Neural progenitor cell (in vitro differentiated cells): ENCODE results near the gene TCF19. TPM values are rescaled to one million over a fixed set of nuclear protein-coding genes. Genes with fewer than 3 reads are reported as not detected.

Experiments used
- DNase-seq: peaks from one replicate; pipeline ENCODE4 v3.0.0-alpha.2; 2016; ENCODE audit warnings: low spot score
- H2AFZ ChIP-seq: fragments of 200-600 bp; sonication (generic); replicated peaks from 2 replicates; pipeline ENCODE4 v1.6.1; 2016; ENCODE audit warnings: antibody characterized with exemption
- H3F3A ChIP-seq: fragments of 200-600 bp; sonication (generic); 2 replicates; pipeline ENCODE4 v1.6.1; 2016; ENCODE audit warnings: antibody characterized with exemption, low read depth
- H3K27ac ChIP-seq: fragments of 200-600 bp; sonication (generic); 2 replicates; pipeline ENCODE4 v1.5.1; 2016; ENCODE audit warnings: mild to moderate bottlenecking
- H3K27me3 ChIP-seq: fragments of 200-600 bp; sonication (generic); 2 replicates; pipeline ENCODE4 v1.6.1; 2016; ENCODE audit warnings: mild to moderate bottlenecking, moderate library complexity
- H3K36me3 ChIP-seq: fragments of 200-600 bp; sonication (generic); 2 replicates; pipeline ENCODE4 v1.5.1; 2016
- H3K4me1 ChIP-seq: fragments of 200-600 bp; sonication (generic); 2 replicates; pipeline ENCODE4 v1.6.1; 2016; ENCODE audit warnings: mixed run types
- H3K4me2 ChIP-seq: fragments of 200-600 bp; sonication (generic); 2 replicates; pipeline ENCODE4 v1.6.1; 2016
- H3K4me3 ChIP-seq: fragments of 200-600 bp; sonication (generic); 2 replicates; pipeline ENCODE4 v1.5.1; 2016
- H3K79me2 ChIP-seq: fragments of 200-600 bp; sonication (generic); 2 replicates; pipeline ENCODE4 v1.6.1; 2016; ENCODE audit warnings: low read depth
- H3K9ac ChIP-seq: fragments of 200-600 bp; sonication (generic); 2 replicates; pipeline ENCODE4 v1.6.1; 2016
- H3K9me3 ChIP-seq: fragments of 200-600 bp; sonication (generic); 2 replicates; pipeline ENCODE4 v1.5.1; 2016; ENCODE audit warnings: low read depth
- H4K20me1 ChIP-seq: fragments of 200-600 bp; sonication (generic); 2 replicates; pipeline ENCODE4 v1.6.1; 2016; ENCODE audit warnings: low read depth
- H3K27ac Mint-ChIP-seq: 3 replicates; pipeline ENCODE4 v1.8.0; 2021; ENCODE audit warnings: mixed read lengths
- H3K27me3 Mint-ChIP-seq: 2 replicates; pipeline ENCODE4 v1.8.0; 2022; ENCODE audit warnings: low read depth, mild to moderate bottlenecking, inconsistent platforms, moderate library complexity, mixed read lengths; ENCODE audit not compliant: insufficient read depth
- H3K36me3 Mint-ChIP-seq: 3 replicates; pipeline ENCODE4 v1.8.0; 2021; ENCODE audit warnings: mixed read lengths
- H3K4me1 Mint-ChIP-seq: 3 replicates; pipeline ENCODE4 v1.8.0; 2021; ENCODE audit warnings: mixed read lengths
- H3K4me3 Mint-ChIP-seq: 3 replicates; pipeline ENCODE4 v1.8.0; 2021; ENCODE audit warnings: mild to moderate bottlenecking, moderate library complexity, mixed read lengths
- H3K9me3 Mint-ChIP-seq: 3 replicates; pipeline ENCODE4 v1.8.0; 2020; ENCODE audit warnings: mixed read lengths
- CTCF ChIP-seq: fragments of 200-600 bp; sonication (generic); IDR thresholded peaks from 2 replicates; pipeline ENCODE4 v1.5.1; 2017; ENCODE audit warnings: antibody characterized with exemption, mild to moderate bottlenecking
- EZH2 ChIP-seq: fragments of 200-600 bp; sonication (generic); IDR thresholded peaks from 2 replicates; pipeline ENCODE4 v1.6.1; 2017; ENCODE audit warnings: antibody characterized with exemption, mild to moderate bottlenecking, moderate library complexity
- EZH2phosphoT487 ChIP-seq: fragments of 200-600 bp; sonication (generic); IDR thresholded peaks from 2 replicates; pipeline ENCODE4 v1.6.1; 2017; ENCODE audit warnings: antibody characterized with exemption
- total RNA-seq: library from RNA; depleted of rRNA; stranded (reverse); fragments of >200 nt; gene quantifications from 2 replicates; pipeline ENCODE4 v1.2.3, GENCODE V29; 2015; ENCODE audit warnings: low replicate concordance

Gene TCF19
- total RNA-seq, 1 donor from 2014 or later = 6.2 TPM

GRCh38 chr6:31114970-31115849 is 43.2 kb upstream of the TCF19 start:
- no peak for DNase-seq
- peaks cover under 1% of the 10 kb centered on the region for H3K27me3 ChIP-seq
- no peaks in the 10 kb centered on the region for H3K79me2 ChIP-seq
- H3K4me3 Mint-ChIP-seq = no peak overlapping the region
- no peaks in the 10 kb centered on the region for H3K9me3 ChIP-seq
- no peaks in the 10 kb centered on the region for H4K20me1 ChIP-seq
- H2AFZ ChIP-seq = peak overlapping the region; percentile 47
- TF ChIP-seq EZH2 (no peak), CTCF (no peak), EZH2phosphoT487 (no peak)
- no peak overlapping the region for H3K4me2 ChIP-seq
- H3F3A ChIP-seq = no peaks in the 10 kb centered on the region
- peaks cover 17% of the 10 kb centered on the region for H3K4me1 ChIP-seq
- no peak overlapping the region for H3K4me3 ChIP-seq
- no peaks in the 10 kb centered on the region for H3K36me3 ChIP-seq
- H3K36me3 Mint-ChIP-seq = no peaks in the 10 kb centered on the region
- H3K27me3 Mint-ChIP-seq = peaks cover 11% of the 10 kb centered on the region
- no peaks in the 10 kb centered on the region for H3K9me3 Mint-ChIP-seq
- H3K4me1 Mint-ChIP-seq = peaks cover 22% of the 10 kb centered on the region
- no peak overlapping the region for H3K9ac ChIP-seq
- H3K27ac Mint-ChIP-seq = no peak overlapping the region
- no peak overlapping the region for H3K27ac ChIP-seq

DNA sequence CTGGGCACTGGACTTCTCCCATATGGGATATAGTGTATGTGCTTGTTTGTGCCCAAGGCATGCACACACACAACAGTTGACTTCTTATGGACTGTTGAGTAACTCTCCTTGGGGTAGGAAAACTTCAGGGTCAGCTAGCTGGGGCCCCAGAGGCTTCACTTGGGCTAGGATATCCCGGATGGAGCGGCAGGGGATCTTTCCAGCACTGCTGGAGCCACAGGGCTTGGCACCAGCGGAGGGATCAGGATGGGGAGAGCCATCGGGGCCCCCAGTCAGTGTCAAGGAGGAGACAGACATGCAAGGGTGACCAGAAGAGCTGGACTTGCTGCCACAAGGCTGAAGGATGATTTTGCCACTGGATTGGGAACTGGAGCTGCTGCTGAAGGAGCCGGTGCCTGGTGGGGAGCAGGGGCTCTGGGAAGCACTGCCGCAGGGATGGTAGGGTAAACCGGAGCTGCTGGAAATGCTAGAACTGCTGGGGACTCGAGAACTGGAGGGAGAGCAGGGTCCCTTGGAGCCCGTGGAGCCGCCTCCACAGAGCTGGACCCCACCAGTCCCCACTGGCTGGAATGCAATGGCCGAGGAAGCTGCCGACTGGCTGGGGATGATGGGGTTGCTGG is 42.3 kb upstream of the TCF19 start:
- H3K4me3 Mint-ChIP-seq = no peak overlapping the region
- H3K4me2 ChIP-seq = no peak overlapping the region
- no peaks in the 10 kb centered on the region for H3K9me3 ChIP-seq
- H3F3A ChIP-seq = no peaks in the 10 kb centered on the region
- H3K9me3 Mint-ChIP-seq = no peaks in the 10 kb centered on the region
- H3K27ac Mint-ChIP-seq = no peak overlapping the region
- H3K36me3 ChIP-seq = no peaks in the 10 kb centered on the region
- no peak overlapping the region for H2AFZ ChIP-seq
- no peaks in the 10 kb centered on the region for H3K27me3 ChIP-seq
- no peak overlapping the region for H3K27ac ChIP-seq
- H3K4me1 Mint-ChIP-seq = peaks cover 17% of the 10 kb centered on the region
- no peaks in the 10 kb centered on the region for H3K79me2 ChIP-seq
- H3K36me3 Mint-ChIP-seq = no peaks in the 10 kb centered on the region
- H4K20me1 ChIP-seq = no peaks in the 10 kb centered on the region
- H3K27me3 Mint-ChIP-seq = peaks cover 11% of the 10 kb centered on the region
- no peak for DNase-seq
- H3K9ac ChIP-seq = no peak overlapping the region
- H3K4me3 ChIP-seq = no peak overlapping the region
- peaks cover 9% of the 10 kb centered on the region for H3K4me1 ChIP-seq
- TF ChIP-seq CTCF = no peak
- no peak for TF ChIP-seq EZH2
- no peak for TF ChIP-seq EZH2phosphoT487

- no peak overlapping the region for H3K9ac ChIP-seq
- H3K4me1 ChIP-seq = peaks cover 7% of the 10 kb centered on the region
- no peak overlapping the region for H3K27ac Mint-ChIP-seq
- peaks cover 11% of the 10 kb centered on the region for H3K27me3 Mint-ChIP-seq
- no peak overlapping the region for H2AFZ ChIP-seq
- H3F3A ChIP-seq = no peaks in the 10 kb centered on the region
- no peak for TF ChIP-seq CTCF
- TF ChIP-seq EZH2phosphoT487 = no peak
- no peak for TF ChIP-seq EZH2
- H3K4me2 ChIP-seq = no peak overlapping the region
- H3K36me3 Mint-ChIP-seq = no peaks in the 10 kb centered on the region
- H3K9me3 ChIP-seq = no peaks in the 10 kb centered on the region
- peaks cover 16% of the 10 kb centered on the region for H3K4me1 Mint-ChIP-seq
- H3K79me2 ChIP-seq = no peaks in the 10 kb centered on the region
- no peaks in the 10 kb centered on the region for H4K20me1 ChIP-seq
- H3K36me3 ChIP-seq = no peaks in the 10 kb centered on the region
- H3K27me3 ChIP-seq = no peaks in the 10 kb centered on the region
- H3K4me3 Mint-ChIP-seq = no peak overlapping the region
- H3K9me3 Mint-ChIP-seq = no peaks in the 10 kb centered on the region
- DNase-seq = no peak
- H3K27ac ChIP-seq = no peak overlapping the region
- no peak overlapping the region for H3K4me3 ChIP-seq
Observed at GRCh38 chr6:31116661-31117385, 41.6 kb upstream of the TCF19 start.
